ENCODE data around the gene RPL27A.

The RPL27A gene

DNA sequence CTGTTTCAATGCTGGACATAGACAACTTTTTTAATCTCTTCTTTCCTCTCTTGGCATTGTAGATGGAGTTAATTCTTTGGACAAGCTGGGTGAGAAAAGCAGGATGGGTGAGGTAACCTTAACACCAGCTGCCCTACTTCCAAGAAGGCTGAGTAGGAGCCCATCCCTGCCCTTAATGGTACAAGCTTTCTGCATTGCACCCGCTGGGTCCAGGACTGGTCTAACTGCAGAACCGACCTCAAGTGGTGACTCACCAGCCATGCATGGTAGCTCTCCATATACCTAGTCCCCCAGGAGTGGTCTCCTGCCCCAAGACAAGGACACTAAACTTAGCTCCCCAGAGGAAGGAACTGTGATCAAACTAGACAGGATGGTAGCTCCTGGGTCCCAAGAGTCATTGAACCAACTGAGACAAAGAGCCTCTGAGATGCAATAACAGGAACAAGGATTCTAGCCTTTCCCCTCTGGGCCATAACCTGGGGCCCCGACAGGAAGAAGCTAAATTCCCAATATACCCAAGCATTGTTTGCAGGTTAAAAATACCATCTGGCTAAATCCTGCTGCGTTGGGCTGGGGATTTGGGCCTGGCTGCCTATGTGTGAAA lies 32.1 kb downstream of the RPL27A start:
- DNase-seq (ENCODE audit: insufficient read length, low spot score): no peak
- TF ChIP-seq, protein P1, sequence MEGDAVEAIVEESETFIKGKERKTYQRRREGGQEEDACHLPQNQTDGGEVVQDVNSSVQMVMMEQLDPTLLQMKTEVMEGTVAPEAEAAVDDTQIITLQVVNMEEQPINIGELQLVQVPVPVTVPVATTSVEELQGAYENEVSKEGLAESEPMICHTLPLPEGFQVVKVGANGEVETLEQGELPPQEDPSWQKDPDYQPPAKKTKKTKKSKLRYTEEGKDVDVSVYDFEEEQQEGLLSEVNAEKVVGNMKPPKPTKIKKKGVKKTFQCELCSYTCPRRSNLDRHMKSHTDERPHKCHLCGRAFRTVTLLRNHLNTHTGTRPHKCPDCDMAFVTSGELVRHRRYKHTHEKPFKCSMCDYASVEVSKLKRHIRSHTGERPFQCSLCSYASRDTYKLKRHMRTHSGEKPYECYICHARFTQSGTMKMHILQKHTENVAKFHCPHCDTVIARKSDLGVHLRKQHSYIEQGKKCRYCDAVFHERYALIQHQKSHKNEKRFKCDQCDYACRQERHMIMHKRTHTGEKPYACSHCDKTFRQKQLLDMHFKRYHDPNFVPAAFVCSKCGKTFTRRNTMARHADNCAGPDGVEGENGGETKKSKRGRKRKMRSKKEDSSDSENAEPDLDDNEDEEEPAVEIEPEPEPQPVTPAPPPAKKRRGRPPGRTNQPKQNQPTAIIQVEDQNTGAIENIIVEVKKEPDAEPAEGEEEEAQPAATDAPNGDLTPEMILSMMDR (IDR thresholded peaks at IDR 0.05; ENCODE audit: insufficient read depth, missing control alignments): no peak
- FAIRE-seq: no peak

DNA sequence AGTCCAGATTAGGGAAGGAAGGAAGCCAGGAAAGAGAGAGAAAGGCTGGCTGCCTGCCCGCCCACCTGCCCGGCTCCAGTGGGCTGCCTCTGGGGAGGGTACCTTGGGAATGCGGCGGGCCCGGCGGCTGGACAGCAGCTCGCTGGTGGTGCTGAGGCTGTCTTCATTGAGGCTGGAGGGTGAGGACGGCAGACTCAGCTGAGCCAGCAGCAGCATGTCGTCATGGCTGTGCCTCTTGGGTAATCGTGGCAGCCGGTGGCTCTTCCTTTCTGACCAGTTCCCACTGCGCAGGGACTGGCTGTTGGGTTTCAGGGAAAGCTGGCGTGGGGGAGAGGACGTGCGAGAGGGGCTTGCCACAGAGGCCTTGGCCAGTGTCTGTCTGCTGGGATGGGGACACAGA lies 32.9 kb downstream of the RPL27A start:
- no peak for DNase-seq (ENCODE audit: insufficient read length, low spot score)
- TF ChIP-seq, protein P1 (IDR thresholded peaks at IDR 0.05; ENCODE audit: insufficient read depth, missing control alignments): no peak
- no peak for FAIRE-seq

DNA sequence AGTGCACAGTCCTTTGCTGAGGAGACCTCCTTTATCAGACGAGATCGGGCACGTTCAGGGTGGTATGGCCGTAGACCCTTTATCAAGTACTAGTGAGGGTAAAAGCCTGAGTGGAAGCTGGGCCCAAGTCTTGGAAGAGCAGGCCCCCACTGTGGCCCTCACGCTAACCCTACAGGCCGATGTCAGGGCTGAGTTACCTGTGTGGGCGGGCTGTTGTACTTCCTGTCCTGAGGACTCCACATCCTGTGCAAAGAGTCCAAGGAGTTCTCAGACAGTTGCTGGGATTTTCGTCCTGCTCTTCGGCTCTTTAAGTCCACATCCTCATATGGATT lies 34.9 kb downstream of the RPL27A start:
- TF ChIP-seq, protein P1 (IDR thresholded peaks at IDR 0.05; ENCODE audit: insufficient read depth, missing control alignments): no peak
- no peak for DNase-seq (ENCODE audit: insufficient read length, low spot score)
- FAIRE-seq: no peak

DNA sequence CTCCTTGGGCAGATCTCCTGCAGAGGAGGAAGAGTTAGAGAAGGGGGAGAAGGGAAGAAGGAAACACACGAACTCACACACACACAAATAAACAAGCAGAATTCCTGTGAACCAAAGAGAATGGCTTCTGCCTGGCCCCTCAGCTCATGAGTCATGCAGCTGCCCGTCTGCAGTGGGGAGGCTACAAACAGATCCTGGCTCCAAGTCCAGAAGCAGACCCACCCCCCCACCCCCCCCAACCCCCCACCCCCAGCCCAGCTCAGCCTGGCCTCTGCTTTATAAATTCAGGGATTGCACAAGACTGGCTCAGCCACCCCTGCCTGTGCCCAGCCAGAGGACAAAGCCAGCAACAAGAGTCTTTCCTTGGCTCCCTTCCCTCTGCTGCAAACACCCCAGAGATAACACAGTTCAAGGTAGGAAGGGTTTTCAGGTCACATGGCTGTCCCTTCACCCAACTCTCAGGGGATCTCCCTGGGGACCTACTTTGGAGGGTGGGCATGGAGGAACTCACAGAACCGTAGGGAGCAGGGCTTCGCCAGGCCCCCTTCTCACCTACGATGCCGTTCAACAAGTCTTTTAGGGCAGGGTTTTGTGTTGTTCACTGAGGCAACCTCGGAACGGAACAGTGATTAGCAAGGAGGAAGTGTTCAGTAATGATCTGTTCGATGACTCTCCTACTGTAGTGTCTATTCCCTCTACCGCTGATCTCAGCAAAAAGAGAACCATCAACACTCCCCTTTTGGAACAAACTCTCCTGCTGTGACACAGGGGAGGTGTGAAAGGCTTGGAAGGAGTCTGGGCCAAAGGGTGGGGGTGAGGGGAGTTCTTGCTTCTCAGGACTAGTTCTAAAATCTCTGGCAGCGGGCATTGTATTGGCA lies 35.5 kb downstream of the RPL27A start:
- FAIRE-seq (no peak), DNase-seq (ENCODE audit: insufficient read length, low spot score) (no peak)
- TF ChIP-seq, protein P1 (IDR thresholded peaks at IDR 0.05; ENCODE audit: insufficient read depth, missing control alignments): no peak

DNA sequence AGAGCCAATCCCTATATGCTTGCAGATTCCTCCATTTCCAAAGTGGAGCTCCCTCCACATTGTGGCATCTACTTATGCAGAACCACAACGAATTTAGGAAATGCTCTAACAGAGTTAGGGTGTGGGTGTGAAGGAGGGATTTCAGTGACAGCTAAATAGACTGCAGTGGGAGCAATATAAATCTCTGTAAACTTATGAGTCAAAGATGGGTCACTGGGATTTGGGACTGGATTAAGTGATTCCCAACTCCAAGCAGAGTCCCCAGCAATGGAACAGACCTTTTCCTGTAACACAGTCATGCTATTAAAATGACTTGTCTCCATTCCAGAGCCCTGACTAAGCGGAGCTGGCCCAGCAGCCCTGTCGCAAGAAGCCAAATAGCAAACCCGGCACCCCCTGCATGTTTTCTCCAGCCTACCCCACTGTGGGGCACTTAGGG lies 36.6 kb downstream of the RPL27A start:
- DNase-seq (ENCODE audit: insufficient read length, low spot score): no peak

DNA sequence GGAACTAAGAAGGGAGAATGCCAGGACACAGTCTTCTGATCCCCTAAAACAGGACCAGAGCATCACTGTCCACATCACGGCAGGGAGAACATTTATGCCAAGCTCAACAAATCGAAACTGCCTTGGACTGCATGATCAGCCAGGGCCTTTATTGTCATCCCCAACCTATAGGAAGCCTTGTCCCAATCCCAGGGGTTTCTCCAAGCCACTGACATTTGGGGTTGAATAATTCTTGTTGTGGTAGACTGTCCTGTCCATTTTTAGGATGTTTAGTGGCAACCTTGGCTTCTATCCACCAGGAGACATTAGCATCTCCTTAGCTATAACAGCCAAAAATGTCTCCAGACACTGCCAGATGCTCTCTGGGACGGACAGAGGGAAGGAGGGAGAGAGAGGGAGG lies 37.1 kb downstream of the RPL27A start:
- TF ChIP-seq, protein P1 (IDR thresholded peaks at IDR 0.05; ENCODE audit: insufficient read depth, missing control alignments): no peak
- no peak for DNase-seq (ENCODE audit: insufficient read length, low spot score)
- FAIRE-seq: no peak

More for the DNA sequence above, 36.6 kb downstream of the RPL27A start:
- TF ChIP-seq, protein P1 (IDR thresholded peaks at IDR 0.05; ENCODE audit: insufficient read depth, missing control alignments): no peak
- FAIRE-seq: no peak

DNA sequence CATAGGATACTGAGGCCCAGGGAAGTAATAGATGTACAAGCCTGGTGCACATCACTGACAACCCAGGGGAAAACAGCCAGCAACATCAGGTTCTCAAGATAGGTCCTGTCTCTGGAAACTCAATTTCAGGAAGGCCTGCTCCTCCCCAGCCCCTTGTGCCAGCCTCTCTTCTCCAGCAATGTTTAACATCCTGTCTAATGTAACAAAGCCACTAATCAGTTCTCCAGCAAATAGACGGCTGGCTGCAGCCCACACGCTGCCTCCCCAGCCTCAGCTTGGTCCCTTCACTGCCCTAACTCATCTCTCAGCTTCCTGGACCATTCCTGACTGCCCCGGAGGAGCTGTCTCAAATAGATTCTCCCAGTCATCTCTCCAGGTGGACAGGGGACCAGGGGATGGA lies 37.8 kb downstream of the RPL27A start:
- TF ChIP-seq, protein P1 (IDR thresholded peaks at IDR 0.05; ENCODE audit: insufficient read depth, missing control alignments): no peak
- DNase-seq (ENCODE audit: insufficient read length, low spot score) (no peak), FAIRE-seq (no peak)

Data from D721Med (cell line).